Measurements from ENCODE around the gene FSIP2.

DNA sequence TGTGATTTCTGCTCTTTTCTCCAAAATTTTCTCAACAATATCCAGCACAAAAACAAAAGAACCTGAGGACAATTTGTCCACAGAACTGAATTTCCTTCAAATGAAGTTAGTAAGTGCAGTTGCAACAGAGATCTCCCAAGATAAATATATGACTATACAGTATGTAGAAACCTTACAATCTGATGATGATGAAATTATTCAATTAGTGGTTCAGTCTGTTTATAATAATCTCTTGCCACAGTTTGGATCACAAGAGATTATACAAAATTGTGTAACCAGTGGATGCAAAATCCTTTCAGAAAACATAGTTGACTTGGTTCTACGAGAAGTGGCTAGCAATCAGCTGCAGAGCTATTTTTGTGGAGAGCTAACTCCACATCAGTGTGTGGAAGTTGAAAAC lies 68.7 kb downstream of the FSIP2 start:
- TF ChIP-seq, protein P1, sequence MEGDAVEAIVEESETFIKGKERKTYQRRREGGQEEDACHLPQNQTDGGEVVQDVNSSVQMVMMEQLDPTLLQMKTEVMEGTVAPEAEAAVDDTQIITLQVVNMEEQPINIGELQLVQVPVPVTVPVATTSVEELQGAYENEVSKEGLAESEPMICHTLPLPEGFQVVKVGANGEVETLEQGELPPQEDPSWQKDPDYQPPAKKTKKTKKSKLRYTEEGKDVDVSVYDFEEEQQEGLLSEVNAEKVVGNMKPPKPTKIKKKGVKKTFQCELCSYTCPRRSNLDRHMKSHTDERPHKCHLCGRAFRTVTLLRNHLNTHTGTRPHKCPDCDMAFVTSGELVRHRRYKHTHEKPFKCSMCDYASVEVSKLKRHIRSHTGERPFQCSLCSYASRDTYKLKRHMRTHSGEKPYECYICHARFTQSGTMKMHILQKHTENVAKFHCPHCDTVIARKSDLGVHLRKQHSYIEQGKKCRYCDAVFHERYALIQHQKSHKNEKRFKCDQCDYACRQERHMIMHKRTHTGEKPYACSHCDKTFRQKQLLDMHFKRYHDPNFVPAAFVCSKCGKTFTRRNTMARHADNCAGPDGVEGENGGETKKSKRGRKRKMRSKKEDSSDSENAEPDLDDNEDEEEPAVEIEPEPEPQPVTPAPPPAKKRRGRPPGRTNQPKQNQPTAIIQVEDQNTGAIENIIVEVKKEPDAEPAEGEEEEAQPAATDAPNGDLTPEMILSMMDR (IDR thresholded peaks at IDR 0.05): no peak
- TF ChIP-seq ZFX (IDR thresholded peaks at IDR 0.05; ENCODE audit: borderline replicate concordance): no peak

Data from 22Rv1 (cell line).